GM19468 (cell line): ENCODE data around the gene HEATR5A.
"Not testable (repeated sequence)": the region's sequence is repeated elsewhere in the genome, so short reads cannot be mapped to it uniquely, and the experiment has no call there.

Source experiments
- ATAC-seq: cut with Tn5 transposase; IDR thresholded peaks from one replicate; pipeline ENCODE4 v1.9.1; 2021; ENCODE audit warnings: mild to moderate bottlenecking, moderate library complexity, moderate number of reproducible peaks; ENCODE audit not compliant: unreplicated experiment; ENCODE audit errors: extremely low read depth

The HEATR5A gene

GRCh38 chr14:31263485-31264133, 156.7 kb downstream of the HEATR5A start:
- no peak for ATAC-seq

DNA sequence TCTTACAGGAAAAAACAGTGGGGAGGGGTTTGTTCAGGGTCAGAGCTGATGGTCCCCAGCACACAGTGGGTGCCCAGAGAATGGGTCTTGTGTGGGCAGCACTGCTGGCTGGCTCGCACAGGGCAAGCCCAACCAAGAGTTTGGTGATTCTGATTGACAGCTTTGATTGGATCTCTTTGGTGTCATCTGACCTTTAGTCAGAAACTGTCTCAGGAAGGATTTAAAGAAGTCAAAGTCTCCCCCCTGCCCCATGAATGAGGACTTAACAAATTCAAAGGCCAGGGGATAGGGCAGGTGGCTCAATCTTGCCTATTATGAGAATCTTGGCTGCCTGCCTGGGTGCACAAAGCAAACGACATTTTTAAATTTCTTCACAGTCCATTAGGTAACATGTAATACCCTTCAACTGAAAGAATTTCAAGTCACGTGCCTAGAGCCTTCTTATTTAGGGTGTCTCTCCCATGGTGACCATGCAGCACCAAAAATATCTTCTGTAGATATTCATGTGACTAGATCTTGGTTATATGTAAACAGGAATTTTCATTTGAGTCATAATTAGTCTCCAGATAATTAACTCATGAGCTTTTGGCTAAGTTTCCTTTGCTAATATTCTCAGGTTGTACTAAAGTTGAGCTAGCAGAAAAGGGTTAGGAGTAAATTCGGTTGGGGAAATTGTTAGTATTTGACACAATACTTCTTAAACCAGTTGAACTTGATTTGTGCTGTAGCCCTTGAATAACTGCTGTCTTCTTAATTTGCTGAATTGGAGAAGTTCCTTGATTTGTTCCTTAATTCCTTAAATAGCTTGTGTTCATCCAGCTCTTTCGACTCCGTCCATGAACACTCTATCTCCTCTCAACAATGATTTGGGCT, 158.3 kb downstream of the HEATR5A start:
- no peak for ATAC-seq

DNA sequence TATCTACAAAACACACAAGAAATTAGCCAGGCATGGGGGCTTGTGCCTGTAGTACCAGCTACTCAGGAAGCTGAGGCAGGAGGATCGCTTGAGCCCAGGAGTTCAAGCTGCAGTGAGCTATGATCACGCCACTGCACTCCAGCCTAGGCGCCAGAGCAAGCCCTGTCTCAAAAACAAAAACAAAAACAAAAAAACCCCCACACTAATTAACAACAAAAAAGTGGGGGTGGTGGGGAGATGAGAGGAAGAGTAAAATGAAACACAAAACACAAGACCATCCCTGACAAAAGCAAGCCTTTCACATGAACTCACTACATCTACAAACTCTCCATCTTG, 158.9 kb downstream of the HEATR5A start:
- no peak for ATAC-seq

GRCh38 chr14:31259040-31259435, 161.3 kb downstream of the HEATR5A start:
- ATAC-seq: not testable (repeated sequence)

- no peak for ATAC-seq
Observed at GRCh38 chr14:31258427-31259039, 161.8 kb downstream of the HEATR5A start.

- ATAC-seq: not testable (repeated sequence)
Observed at GRCh38 chr14:31257554-31258426, 162.6 kb downstream of the HEATR5A start.

GRCh38 chr14:31257244-31257553, 163.2 kb downstream of the HEATR5A start:
- no peak for ATAC-seq

GRCh38 chr14:31256534-31257243, 163.7 kb downstream of the HEATR5A start:
- ATAC-seq: no peak

DNA sequence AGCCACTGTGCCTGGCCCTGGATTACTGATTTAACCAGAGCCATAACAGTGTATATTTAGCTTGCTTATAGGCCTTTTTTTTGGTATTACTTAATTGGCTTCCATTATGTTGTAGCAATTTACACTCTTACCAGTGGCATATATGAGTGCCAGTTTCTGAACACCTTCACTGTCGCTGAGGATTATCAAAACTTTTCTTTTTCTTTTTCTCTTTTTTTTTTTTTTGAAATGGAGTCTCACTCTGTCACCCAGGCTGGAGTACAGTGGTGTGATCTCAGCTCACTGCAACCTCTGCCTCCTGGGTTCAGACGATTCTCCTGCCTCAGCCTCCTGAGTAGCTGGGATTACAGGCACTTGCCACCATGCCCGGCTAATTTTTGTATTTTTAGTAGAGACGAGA, 164.4 kb downstream of the HEATR5A start:
- not testable (repeated sequence) for ATAC-seq

GRCh38 chr14:31255286-31255685, 165.1 kb downstream of the HEATR5A start:
- ATAC-seq: no peak

DNA sequence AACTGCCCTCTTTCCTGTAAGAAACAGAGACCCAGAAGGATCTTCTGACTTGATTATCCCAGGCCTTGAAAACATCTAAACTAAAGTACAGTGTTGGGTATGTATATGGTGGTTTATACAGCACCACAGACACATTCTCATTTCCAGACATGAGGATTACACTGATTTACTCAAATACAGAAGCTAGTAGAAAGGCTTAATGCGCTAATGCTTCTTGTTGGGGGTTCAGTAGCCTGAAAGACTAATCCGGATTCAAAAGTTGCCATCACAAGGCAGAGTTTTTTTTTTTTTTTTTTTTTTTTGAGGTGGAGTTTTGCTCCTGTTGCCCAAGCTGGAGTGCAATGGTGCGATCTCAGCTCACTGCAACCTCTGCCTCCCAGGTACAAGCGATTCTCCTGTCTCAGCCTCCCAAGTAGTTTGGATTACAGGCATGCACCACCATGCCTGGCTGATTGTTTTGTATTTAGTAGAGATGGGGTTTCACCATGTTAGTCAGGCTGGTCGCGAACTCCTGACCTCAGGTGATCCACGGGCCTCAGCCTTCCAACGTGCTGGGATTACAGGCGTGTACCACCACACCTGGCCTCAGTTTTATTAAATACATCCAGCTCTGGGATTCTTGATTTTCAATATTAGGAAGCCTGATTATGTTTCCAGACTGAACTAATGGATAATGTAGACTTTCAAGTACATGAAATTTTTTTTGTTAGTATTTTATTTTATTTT, 166.4 kb downstream of the HEATR5A start:
- no peak for ATAC-seq

GRCh38 chr14:31252865-31253264, 167.5 kb downstream of the HEATR5A start:
- ATAC-seq: no peak

- ATAC-seq: no peak
Observed at GRCh38 chr14:31251028-31251958, 169.1 kb downstream of the HEATR5A start.

DNA sequence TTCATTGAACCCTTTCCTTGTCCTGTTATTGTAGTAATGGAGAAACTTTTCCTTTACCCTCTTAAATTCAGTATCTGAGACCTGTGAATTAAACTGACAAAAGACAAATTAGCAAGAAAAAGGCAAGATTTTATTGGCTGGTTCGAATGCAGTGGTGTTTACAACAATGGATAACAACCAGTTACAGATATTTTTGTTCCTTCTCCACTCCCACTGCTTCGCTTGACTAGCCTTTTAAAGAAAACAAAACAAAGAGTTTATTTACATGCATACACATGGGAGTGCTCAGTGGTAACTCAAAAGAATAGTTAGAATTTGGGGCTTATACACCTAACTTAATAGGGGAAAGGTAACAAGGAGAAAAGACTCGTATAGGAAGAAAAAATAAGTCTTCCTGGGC, 175.7 kb downstream of the HEATR5A start:
- ATAC-seq: no peak

DNA sequence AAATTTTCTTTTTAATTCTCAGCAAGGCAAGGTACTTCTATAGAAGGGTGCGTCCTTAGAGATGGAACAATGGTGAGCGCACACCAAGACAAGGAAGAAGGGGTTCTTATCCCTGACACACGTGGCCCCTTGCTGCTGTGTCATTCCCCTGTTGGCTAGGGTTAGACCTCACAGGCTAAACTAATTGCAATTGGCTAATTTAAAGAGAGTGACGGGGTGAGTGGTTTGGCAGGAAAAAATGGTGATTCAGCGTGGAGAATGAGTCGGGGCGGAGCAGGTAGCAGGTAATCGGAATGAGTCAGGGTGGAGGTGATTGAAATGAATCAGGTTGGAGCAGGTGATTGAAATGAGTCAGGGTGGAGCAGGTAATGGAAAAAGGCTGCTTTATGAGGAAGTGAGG, 176.5 kb downstream of the HEATR5A start:
- ATAC-seq: no peak

- ATAC-seq: not testable (repeated sequence)
Observed at GRCh38 chr14:31242161-31242940, 178.0 kb downstream of the HEATR5A start.
